ENCODE results near the gene EFCAB6.

DNA sequence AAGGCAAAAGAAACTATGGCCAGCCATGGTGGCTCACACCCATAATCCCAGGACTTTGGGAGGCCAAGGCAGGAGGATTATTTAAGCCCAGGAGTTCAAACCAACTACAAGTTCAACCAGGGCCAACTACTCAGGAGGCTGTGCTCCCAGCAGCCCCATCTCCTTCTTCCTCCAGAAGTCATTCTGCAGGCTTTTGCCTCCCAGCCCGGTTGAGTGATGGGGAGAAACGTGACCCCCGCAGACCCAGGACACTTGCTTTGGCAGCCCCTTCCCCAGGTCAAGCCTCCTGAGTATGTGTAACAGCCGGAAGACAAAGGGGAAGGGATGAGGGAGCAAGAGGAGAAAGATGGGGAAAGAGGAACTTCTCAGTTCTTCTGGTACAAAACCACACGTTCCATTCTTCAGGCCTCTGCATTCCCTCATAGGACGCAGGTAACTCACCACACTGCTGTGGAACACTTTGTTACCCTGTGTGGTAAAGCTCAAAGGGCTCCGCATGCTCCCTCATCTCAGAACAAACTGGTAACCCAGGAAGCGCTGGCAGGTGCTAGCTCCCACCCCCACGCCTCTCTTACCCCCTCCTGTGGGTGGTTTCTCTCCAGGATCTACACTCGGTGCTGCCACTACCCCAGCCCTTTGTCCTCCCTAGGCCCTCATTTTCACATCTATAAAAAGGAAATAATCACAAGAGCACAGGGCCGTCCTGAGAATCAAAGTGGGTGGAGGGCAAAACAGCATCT lies 46.2 kb upstream of the EFCAB6 start:
- TF ChIP-seq POLR2A (IDR thresholded peaks at IDR 0.05) (no peak), POLR2AphosphoS5 (IDR thresholded peaks at IDR 0.05) (no peak)
- TF ChIP-seq, protein P1, sequence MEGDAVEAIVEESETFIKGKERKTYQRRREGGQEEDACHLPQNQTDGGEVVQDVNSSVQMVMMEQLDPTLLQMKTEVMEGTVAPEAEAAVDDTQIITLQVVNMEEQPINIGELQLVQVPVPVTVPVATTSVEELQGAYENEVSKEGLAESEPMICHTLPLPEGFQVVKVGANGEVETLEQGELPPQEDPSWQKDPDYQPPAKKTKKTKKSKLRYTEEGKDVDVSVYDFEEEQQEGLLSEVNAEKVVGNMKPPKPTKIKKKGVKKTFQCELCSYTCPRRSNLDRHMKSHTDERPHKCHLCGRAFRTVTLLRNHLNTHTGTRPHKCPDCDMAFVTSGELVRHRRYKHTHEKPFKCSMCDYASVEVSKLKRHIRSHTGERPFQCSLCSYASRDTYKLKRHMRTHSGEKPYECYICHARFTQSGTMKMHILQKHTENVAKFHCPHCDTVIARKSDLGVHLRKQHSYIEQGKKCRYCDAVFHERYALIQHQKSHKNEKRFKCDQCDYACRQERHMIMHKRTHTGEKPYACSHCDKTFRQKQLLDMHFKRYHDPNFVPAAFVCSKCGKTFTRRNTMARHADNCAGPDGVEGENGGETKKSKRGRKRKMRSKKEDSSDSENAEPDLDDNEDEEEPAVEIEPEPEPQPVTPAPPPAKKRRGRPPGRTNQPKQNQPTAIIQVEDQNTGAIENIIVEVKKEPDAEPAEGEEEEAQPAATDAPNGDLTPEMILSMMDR (IDR thresholded peaks at IDR 0.05 in 8 of 11, conservative IDR thresholded peaks at IDR 0.05 in 3 of 11): no peak
